GM12878 (cell line): ENCODE results near the gene SYT14. TPM values are rescaled to one million over a fixed set of nuclear protein-coding genes. Genes with fewer than 3 reads are reported as not detected.

Experiments
- ATAC-seq: fragments of 200-7000 bp; cut with Tn5 transposase; 3 replicates; pipeline ENCODE4 v1.9.1; 2020; ENCODE audit warnings: mild to moderate bottlenecking, moderate library complexity
- BruUV-seq: library from RNA; stranded (reverse); fragments of 400-500 nt; replicated peaks from 2 replicates; lab custom pipeline; 2021; lab: Mats Ljungman, UMichigan
- CTCF ChIA-PET: fragments of 300-600 bp; sonication (Branson Sonifier 250); formaldehyde crosslinking; extraction: SDS; loops from one replicate; lab custom pipeline; 2021; ENCODE audit warnings: inconsistent platforms; lab: Yijun Ruan, JAX
- POLR2A ChIA-PET: fragments of 350-600 bp; formaldehyde crosslinking; extraction: SDS; loops from one replicate; lab custom pipeline; 2021; ENCODE audit warnings: inconsistent platforms; lab: Charles Lee
- RAD21 ChIA-PET: fragments of 300-600 bp; sonication (Branson Sonifier 250); formaldehyde crosslinking; loops from one replicate; lab custom pipeline; 2023; ENCODE audit warnings: antibody characterized with exemption; ENCODE audit not compliant: unreplicated experiment; lab: Charles Lee
- SMC1A ChIA-PET: fragments of 300-600 bp; sonication (Branson Sonifier 250); formaldehyde crosslinking; loops from one replicate; lab custom pipeline; 2023; ENCODE audit not compliant: unreplicated experiment, uncharacterized antibody; lab: Charles Lee
- DNase-seq: peaks from one replicate; pipeline ENCODE4 v3.0.0-alpha.2; 2011; ENCODE audit warnings: low read depth, low spot score
- FAIRE-seq: peaks from 3 replicates; lab custom pipeline; 2011; peaks lifted over from hg19 to GRCh38; lab: Jason Lieb, UNC
- H2AFZ ChIP-seq: 2 replicates; pipeline ENCODE4 v1.6.0; 2011; ENCODE audit warnings: low read depth, low read length, control low read depth; ENCODE audit not compliant: control insufficient read depth
- H3K27ac ChIP-seq: 2 replicates; pipeline ENCODE4 v1.5.1; 2011; ENCODE audit warnings: control low read depth; ENCODE audit not compliant: control insufficient read depth, insufficient read depth
- H3K27me3 ChIP-seq, 2 experiments: replicated peaks in 1 of 2; 2 replicates each; pipeline versions ENCODE4 v1.6.0 to v1.6.1; 2011; ENCODE audit warnings: low read length in 1 of 2; ENCODE audit not compliant: control insufficient read depth in 2 of 2, insufficient read depth in 2 of 2
- H3K36me3 ChIP-seq, 2 experiments: 2 replicates each; pipeline ENCODE4 v1.5.1; 2011; ENCODE audit warnings: low read length in 1 of 2; ENCODE audit not compliant: control insufficient read depth in 2 of 2, insufficient read depth in 2 of 2
- H3K4me1 ChIP-seq: 2 replicates; pipeline ENCODE4 v1.6.1; 2011; ENCODE audit warnings: mild to moderate bottlenecking, low read length, moderate library complexity, mixed read lengths; ENCODE audit not compliant: control insufficient read depth, insufficient read depth
- H3K4me2 ChIP-seq: 2 replicates; pipeline ENCODE4 v1.6.0; 2011; ENCODE audit warnings: control low read depth; ENCODE audit not compliant: control insufficient read depth, insufficient read depth
- H3K4me3 ChIP-seq: fragments of 200-600 bp; sonication (generic); 2 replicates; pipeline ENCODE4 v1.5.1; 2016
- H3K79me2 ChIP-seq: 2 replicates; pipeline ENCODE4 v1.6.0; 2011; ENCODE audit warnings: low read length; ENCODE audit not compliant: control insufficient read depth, insufficient read depth
- H3K9ac ChIP-seq: 2 replicates; pipeline ENCODE4 v1.8.0; 2011; ENCODE audit warnings: low read length, control low read depth, mixed read lengths; ENCODE audit not compliant: control insufficient read depth, insufficient read depth
- H3K9me3 ChIP-seq: replicated peaks from 3 replicates; pipeline ENCODE4 v1.5.1; 2011; ENCODE audit warnings: mild to moderate bottlenecking, low read length; ENCODE audit not compliant: control insufficient read depth, insufficient read depth
- H4K20me1 ChIP-seq: 2 replicates; pipeline ENCODE4 v1.6.0; 2011; ENCODE audit not compliant: control insufficient read depth, insufficient read depth
- ASH2L ChIP-seq: fragments of 300-600, 200-600 bp; sonication (generic); IDR thresholded peaks from 2 replicates; pipeline ENCODE4 v1.6.1; 2017; ENCODE audit warnings: low read depth, mild to moderate bottlenecking, borderline replicate concordance
- HSF1 ChIP-seq: fragments of 150-350 bp; IDR thresholded peaks from 2 replicates; pipeline ENCODE4 v1.6.1; 2014; ENCODE audit warnings: mild to moderate bottlenecking, low read depth, low read length
- IKZF1 ChIP-seq: fragments of 450-650 bp; conservative IDR thresholded peaks from 2 replicates; pipeline ENCODE4 v1.6.1; 2017; ENCODE audit warnings: antibody characterized with exemption, mild to moderate bottlenecking
- KDM1A ChIP-seq: fragments of 200-600 bp; sonication (generic); IDR thresholded peaks from 2 replicates; pipeline ENCODE4 v1.6.1; 2016; ENCODE audit warnings: borderline replicate concordance
- MTA2 ChIP-seq: fragments of 450-650 bp; IDR thresholded peaks from 2 replicates; pipeline ENCODE4 v1.6.1; 2016; ENCODE audit warnings: low read depth, mild to moderate bottlenecking, moderate library complexity
- NBN ChIP-seq: fragments of 450-650 bp; IDR thresholded peaks from 2 replicates; pipeline ENCODE4 v1.6.1; 2016
- NFIC ChIP-seq: IDR thresholded peaks from 2 replicates; pipeline ENCODE4 v1.6.1; 2012; ENCODE audit warnings: low read depth, mild to moderate bottlenecking, inconsistent platforms, low read length, moderate library complexity
- NFXL1 ChIP-seq: fragments of 450-650 bp; IDR thresholded peaks from 2 replicates; pipeline ENCODE4 v1.6.1; 2017; ENCODE audit warnings: antibody characterized with exemption, mild to moderate bottlenecking, borderline replicate concordance
- NR2C2 ChIP-seq: IDR thresholded peaks from 2 replicates; pipeline ENCODE4 v1.6.1; 2011; ENCODE audit warnings: borderline replicate concordance, low read depth; ENCODE audit not compliant: control insufficient read depth, insufficient read length
- PAX8 ChIP-seq: fragments of 450-650 bp; IDR thresholded peaks from 2 replicates; pipeline ENCODE4 v1.6.1; 2017; ENCODE audit warnings: mild to moderate bottlenecking, moderate library complexity
- PML ChIP-seq: IDR thresholded peaks from 2 replicates; pipeline ENCODE4 v1.6.1; 2012; ENCODE audit warnings: low read length, inconsistent platforms
- TCF3 ChIP-seq: IDR thresholded peaks from 2 replicates; pipeline ENCODE4 v1.6.1; 2012; ENCODE audit warnings: low read depth, mild to moderate bottlenecking, low read length, borderline replicate concordance; ENCODE audit not compliant: insufficient read depth
- ZBTB11 ChIP-seq: fragments of 450-650 bp; formaldehyde crosslinking; IDR thresholded peaks from 2 replicates; pipeline ENCODE4 v1.5.0; 2022; ENCODE audit warnings: mild to moderate bottlenecking, missing genetic modification characterization
- ZZZ3 ChIP-seq: IDR thresholded peaks from 2 replicates; pipeline ENCODE4 v1.6.1; 2011; ENCODE audit warnings: low read depth; ENCODE audit not compliant: control insufficient read depth, insufficient read length
- WGBS: methylation state at CpG from one replicate; pipeline ENCODE4 v1.1.6; 2016; ENCODE audit warnings: low lambda C conversion rate; ENCODE audit not compliant: insufficient replicate concordance, insufficient coverage; ENCODE audit errors: missing lambda C conversion rate; 5-methylcytosine and 5-hydroxymethylcytosine counted together
- in situ Hi-C: fragments of 300-500 bp; cut with MboI; formaldehyde crosslinking; loops from 9 replicates; pipeline ENCODE4 v1.14.3; 2018; ENCODE audit warnings: mixed read lengths
- intact Hi-C: fragments of 100-400 bp; cut with micrococcal nuclease; formaldehyde crosslinking; loops from one replicate; pipeline ENCODE4 v1.14.2; 2022; ENCODE audit not compliant: unreplicated experiment
- polyA plus RNA-seq, 11 experiments: library from polyadenylated mRNA; depleted of rRNA in 4 of 11; unstranded in 6 of 11; stranded (reverse) in 5 of 11; fragments of >200 nt; fragmentation: Nextera tagmentation in 4 of 11; fragmentation: Illumina TruSeq in 1 of 11; extraction: Ambion mirVana in 4 of 11; extraction: Trizol in 1 of 11; gene quantifications; 1 replicate in 1 of 11; 2 replicates in 10 of 11; pipeline versions ENCODE4 v1.2.1 to v1.2.3, GENCODE V29; 2011 to 2016; ENCODE audit warnings: inconsistent platforms in 2 of 11, missing spikeins in 2 of 11, low read depth in 1 of 11
- total RNA-seq, 4 experiments: library from RNA; depleted of rRNA in 3 of 4; stranded (reverse); fragments of >200 nt in 3 of 4; fragmentation: Illumina TruSeq in 1 of 4; extraction: Trizol in 1 of 4; gene quantifications; 2 replicates each; pipeline versions ENCODE4 v1.2.1 to v1.2.3, GENCODE V29; 2013 to 2021

Gene SYT14
- total and polyA plus RNA-seq, 10 of the 15 experiments (the other 5 are each of a cell fraction or from before 2014, with no cell fraction given) = under 0.01 TPM; not detected in 9

GRCh38 chr1:210159211-210159610, 221.2 kb downstream of the SYT14 start:
- Histone ChIP-seq H3K9me3 (no peaks in the 10 kb centered on the region), H3K4me1 (no peaks in the 10 kb centered on the region), H2AFZ (no peak overlapping the region), H3K27ac (no peak overlapping the region), H4K20me1 (no peaks in the 10 kb centered on the region), H3K4me2 (no peak overlapping the region), H3K79me2 (no peaks in the 10 kb centered on the region), H3K4me3 (no peak overlapping the region), H3K36me3 (no peaks in the 10 kb centered on the region), H3K9ac (no peak overlapping the region), H3K27me3 (no peaks in the 10 kb centered on the region; a peak in 1 of 4 replicates)
- no peak for ATAC-seq
- no peak for FAIRE-seq
- DNase-seq = no peak
- no TSS peak for BruUV-seq
- RAD21 ChIA-PET = no interaction called here
- POLR2A ChIA-PET = no interaction called here
- intact Hi-C loops (no loop called here), in situ Hi-C loops (no loop called here)
- CTCF ChIA-PET = no interaction called here
- SMC1A ChIA-PET = no interaction called here
- WGBS = 2% methylated on average over 2 of the region's 2 CpGs
- no peak for TF ChIP-seq KDM1A
- no peak for TF ChIP-seq ASH2L
- TF ChIP-seq PML = no peak
- TF ChIP-seq ZZZ3 = no peak
- TF ChIP-seq TCF3 = no peak
- no peak for TF ChIP-seq NFXL1
- no peak for TF ChIP-seq MTA2
- TF ChIP-seq IKZF1 = no peak
- TF ChIP-seq PAX8 = no peak
- no peak for TF ChIP-seq NBN
- no peak for TF ChIP-seq NFIC
- no peak for TF ChIP-seq HSF1
- no peak for TF ChIP-seq ZBTB11 (CRISPR knock-in tag)
- no peak for TF ChIP-seq NR2C2
